KOPT-K1 (cell line): Measurements from ENCODE around the gene DSCAML1.

Experiments used
- H3K27ac ChIP-seq: fragments of 200-600 bp; sonication (generic); 2 replicates; pipeline ENCODE4 v1.5.1; 2016; ENCODE audit warnings: antibody characterized with exemption, mild to moderate bottlenecking, low read depth, low read length; ENCODE audit not compliant: poor library complexity, severe bottlenecking
- H3K36me3 ChIP-seq: fragments of 200-600 bp; sonication (generic); 2 replicates; pipeline ENCODE4 v1.5.1; 2017; ENCODE audit warnings: antibody characterized with exemption, mild to moderate bottlenecking, low read length, moderate library complexity; ENCODE audit not compliant: insufficient read depth
- H3K9me3 ChIP-seq: fragments of 200-600 bp; sonication (generic); 2 replicates; pipeline ENCODE4 v1.5.1; 2017; ENCODE audit warnings: antibody characterized with exemption, low read length, mild to moderate bottlenecking; ENCODE audit not compliant: insufficient read depth, poor library complexity, severe bottlenecking

Gene DSCAML1

DNA sequence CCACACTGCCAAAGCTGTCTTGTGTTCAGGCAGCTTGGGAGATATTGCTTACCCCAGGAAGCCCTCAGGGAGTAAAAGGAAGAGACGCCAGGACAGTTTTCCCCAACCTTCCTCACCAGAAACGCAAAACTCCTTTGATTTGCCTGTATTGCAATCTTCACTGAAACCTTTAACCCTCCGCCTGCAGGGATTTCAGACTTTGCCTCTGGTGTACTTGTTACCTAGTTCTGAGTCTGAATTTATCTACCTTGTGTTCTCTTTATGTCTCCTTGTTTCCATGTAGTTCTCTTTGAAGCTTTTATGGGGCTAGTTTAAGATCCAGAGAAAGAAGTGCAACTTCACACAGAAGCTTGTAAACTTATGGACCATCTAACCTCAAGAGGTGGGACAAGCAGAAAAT, 154.2 kb downstream of the DSCAML1 start:
- H3K9me3 ChIP-seq, result no peaks in the 10 kb centered on the region
- H3K36me3 ChIP-seq, result no peaks in the 10 kb centered on the region
- no peak overlapping the region for H3K27ac ChIP-seq

DNA sequence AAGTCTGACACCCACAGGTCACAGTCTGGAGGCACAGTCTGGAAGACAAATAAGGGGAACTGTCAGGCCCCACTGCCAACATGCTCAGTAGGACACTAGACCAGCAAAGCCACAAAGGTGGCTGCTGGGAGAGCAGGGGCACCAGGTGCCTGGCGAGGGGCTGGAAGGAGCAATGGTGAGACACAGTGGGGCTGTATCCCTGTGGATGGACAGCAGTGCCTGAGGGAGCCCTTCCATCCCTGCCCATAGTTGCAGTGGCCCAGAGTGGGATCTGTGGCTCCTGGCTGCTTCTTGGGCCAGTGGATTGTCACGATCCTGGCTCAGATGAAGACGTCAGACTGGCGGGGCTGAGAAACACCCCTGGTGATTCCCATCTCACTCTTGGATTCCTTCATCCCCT, 154.6 kb downstream of the DSCAML1 start:
- Histone ChIP-seq H3K9me3 (no peaks in the 10 kb centered on the region), H3K36me3 (no peaks in the 10 kb centered on the region), H3K27ac (no peak overlapping the region)

DNA sequence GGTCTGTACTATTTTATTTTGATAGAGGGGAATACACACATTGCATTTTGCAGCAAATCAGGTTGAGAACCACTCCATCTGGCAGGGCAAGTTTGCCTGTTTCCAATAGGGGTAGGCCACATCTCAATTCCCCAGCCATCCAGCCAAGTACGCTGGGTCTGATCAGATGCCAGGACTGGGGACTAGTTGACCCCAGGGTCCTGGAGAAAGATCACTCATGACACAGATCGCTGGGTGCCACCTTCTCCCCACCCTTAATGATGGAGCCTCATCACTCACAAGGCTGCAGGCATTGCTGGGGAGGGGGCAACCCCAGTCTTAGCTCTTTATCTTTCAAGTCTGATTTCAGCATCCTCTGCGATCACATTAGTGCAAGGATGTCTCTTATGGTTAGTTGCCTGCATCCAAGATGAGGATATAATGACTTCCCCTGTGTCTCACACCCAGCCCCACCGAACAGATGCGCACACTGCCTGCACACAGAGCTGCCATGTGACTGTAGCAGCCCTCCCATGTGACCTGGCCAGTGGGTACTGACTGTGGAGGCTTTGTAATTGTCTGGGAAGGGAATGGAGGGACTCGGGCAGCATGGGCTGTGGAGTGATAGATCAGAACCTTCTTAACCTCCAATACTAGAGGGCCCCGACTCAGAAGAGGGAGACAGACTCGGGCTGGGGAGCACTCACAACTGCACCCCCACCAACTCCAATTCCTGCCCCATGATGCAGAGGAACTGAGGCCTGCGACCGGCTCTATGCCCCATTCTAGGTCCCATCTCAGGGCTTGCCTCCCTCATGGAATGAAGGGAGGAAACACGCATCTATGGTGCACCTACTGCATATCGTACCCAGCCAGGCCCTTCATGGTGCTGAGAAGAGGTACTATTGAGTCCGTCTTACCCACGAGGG, 155.8 kb downstream of the DSCAML1 start:
- H3K36me3 ChIP-seq, result no peaks in the 10 kb centered on the region
- H3K27ac ChIP-seq, result no peak overlapping the region
- no peaks in the 10 kb centered on the region for H3K9me3 ChIP-seq

DNA sequence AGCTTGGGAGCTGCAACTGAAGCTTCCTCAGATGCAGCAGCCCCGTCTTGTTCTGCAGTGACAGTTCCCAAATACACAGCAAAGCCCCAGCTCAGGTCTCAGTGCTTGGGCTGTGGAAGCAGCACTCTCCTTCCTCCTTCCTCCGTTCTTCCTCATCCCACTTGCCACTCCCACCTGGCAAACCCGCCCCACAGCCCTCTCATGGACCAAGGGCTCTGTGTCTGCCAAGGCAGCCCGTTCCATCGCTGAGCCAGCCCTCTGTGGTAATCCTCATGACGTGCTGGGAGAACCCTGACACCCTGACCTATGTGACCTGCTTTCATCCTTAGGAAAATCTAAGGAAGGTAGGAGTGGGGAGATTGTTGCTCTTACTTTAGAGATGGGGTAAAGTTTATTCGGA, 157.0 kb downstream of the DSCAML1 start:
- H3K27ac ChIP-seq, result no peak overlapping the region
- H3K36me3 ChIP-seq, result no peaks in the 10 kb centered on the region
- no peaks in the 10 kb centered on the region for H3K9me3 ChIP-seq

DNA sequence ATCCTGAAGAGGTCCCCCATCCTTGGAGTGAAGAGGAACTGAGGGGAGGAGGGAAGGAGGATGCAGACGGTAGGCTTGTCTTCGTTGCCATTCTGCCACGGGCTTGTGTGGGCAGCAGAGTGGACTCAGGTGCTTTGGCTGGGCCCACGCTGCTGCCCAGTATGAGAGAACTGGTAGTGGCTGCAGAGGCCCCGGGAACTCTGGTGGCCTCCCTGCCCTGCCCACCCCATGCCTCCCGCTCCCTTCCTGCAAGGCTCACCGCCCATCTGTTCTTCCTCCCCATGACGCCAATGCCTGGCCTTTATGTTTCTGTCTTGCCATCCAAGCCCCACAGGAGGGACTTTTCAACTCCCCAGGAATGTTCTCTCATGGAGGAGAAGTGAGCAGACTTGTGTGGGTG, 157.4 kb downstream of the DSCAML1 start:
- Histone ChIP-seq H3K9me3 (no peaks in the 10 kb centered on the region), H3K36me3 (no peaks in the 10 kb centered on the region), H3K27ac (no peak overlapping the region)

DNA sequence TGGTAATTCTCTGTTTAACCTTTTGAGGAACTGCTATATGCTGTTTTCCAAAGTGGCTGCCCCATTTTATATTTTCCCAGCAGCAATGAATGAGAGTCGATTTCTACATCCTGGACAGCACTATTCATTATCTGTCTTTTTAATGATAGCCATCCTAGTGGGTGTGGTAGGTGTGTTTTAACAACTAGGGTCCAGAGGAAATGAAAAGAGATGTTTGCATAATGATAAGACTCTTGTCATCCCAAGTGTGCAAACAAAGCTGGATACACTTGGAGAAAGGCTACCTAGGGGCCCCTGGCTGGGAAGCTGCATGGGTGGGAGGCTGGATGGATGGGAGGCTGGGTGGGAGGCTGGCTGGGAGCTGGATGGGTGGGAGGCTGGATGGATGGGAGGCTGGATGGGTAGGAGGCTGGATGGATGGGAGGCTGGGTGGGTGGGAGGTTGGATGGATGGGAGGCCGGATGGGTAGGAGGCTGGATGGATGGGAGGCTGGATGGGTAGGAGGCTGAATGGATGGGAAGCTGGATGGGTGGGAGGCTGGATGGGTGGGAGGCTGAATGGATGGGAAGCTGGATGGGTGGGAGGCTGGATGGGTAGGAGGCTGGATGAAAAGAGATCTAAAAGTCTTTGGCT, 158.0 kb downstream of the DSCAML1 start:
- H3K36me3 ChIP-seq, result no peaks in the 10 kb centered on the region
- H3K9me3 ChIP-seq, result no peaks in the 10 kb centered on the region
- H3K27ac ChIP-seq, result no peak overlapping the region

DNA sequence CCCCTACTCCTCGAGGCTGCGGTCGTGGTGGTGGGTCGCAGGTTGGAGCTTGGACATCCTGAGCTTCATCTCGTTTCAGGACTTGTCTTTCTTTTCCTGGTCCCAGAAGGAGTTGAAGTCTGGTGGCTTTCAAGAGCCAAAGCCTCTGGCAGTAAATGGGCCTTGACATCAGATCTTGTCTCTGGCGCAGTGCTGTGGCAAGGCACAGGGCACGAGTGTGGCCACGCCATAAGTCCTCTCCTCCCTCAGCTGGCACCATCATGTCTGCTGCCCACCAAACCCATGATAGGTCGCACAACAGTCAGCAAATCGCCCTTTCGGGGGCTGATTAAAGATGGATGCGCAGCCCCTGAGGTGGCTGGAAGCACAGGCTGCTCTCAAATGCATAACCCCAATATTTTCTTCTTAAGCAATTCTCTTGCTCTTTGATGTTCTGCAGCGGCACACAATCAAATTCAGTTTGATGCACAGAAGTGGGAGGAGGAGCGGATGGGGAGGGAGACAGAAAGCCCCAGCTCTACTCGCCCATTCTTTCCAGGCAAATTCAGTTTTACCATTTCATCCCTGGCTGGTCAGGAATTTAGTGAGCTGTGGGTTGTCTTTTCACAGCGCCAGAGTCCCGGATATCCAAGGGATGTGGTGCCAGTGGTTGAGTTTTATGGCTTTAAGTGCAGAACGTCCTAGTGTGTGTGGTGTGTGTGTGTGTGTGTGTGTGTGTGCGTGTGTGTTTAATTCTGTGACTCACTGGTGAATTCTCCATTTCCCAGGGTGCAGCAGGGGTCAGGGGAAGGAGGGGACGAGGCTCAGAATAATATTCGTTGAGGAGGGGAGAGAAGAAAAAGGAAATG, 162.0 kb downstream of the DSCAML1 start:
- Histone ChIP-seq H3K27ac (no peak overlapping the region), H3K36me3 (no peaks in the 10 kb centered on the region), H3K9me3 (no peaks in the 10 kb centered on the region)

DNA sequence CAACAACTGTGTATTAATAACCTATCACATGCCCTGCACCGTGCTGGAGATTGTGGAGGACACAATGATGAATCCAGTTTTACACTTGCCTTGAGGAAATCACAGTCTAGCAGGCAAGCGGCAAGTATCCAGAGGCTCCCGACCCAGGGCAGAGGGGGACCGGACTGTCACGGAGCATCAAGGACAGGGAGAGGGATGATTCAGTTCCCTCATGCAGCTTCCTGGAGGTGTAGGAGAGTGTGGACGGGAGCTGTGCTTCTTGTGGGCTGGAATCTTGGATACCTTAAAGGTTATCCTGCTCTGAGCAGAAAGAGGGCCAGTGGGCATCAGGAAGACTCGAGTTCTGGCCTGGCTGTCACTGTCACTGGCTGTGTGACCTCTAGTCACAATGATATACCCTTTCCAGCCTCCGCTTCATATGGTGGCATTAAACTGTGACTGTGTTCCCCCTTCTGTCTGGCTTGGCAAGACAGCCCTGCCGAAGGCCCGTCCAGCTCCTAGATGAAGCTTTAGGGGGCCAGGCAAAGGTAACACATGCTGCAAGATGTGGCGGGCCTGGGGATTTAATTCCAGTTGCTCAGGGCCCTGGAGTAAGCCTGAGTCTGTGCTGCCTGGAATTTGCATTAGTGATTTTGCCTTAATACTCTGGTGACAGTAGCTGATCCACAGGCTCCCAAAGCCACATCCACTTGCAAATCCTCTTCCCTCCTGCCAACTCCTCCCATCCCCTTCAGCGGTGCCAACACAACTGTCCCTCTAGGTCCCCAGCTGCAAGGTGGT, 162.8 kb downstream of the DSCAML1 start:
- Histone ChIP-seq H3K9me3 (no peaks in the 10 kb centered on the region), H3K27ac (no peak overlapping the region)

DNA sequence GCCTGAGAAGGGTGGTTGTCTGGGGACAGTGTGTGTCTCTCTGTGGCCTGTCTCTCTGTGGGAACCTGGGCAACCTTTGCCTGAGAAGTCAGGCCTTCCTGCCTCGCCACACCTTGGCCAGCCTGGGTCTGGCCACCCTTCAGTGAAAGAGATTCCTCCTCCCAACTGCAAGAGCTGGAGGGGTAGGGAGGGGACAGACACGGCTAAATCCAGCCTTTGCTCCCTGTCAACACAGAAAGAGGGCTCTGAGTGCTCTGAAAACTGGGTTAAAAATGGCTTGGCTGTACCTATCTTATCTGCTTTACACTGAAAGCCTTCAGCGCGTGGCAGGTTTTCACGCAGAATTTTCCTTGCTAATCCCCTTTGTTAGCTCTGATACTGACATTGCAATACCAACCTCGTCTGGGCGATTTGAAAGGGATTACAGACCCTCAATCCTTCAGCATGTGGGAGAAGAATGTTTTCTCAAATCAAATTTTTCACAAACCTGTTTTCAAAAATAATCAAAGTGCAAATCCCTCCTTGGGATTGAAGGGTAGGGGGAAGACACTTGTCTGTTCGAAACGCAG, 163.7 kb downstream of the DSCAML1 start:
- no peaks in the 10 kb centered on the region for H3K36me3 ChIP-seq
- no peak overlapping the region for H3K27ac ChIP-seq
- H3K9me3 ChIP-seq, result no peaks in the 10 kb centered on the region

More for the DNA sequence above, 162.8 kb downstream of the DSCAML1 start:
- no peaks in the 10 kb centered on the region for H3K36me3 ChIP-seq

DNA sequence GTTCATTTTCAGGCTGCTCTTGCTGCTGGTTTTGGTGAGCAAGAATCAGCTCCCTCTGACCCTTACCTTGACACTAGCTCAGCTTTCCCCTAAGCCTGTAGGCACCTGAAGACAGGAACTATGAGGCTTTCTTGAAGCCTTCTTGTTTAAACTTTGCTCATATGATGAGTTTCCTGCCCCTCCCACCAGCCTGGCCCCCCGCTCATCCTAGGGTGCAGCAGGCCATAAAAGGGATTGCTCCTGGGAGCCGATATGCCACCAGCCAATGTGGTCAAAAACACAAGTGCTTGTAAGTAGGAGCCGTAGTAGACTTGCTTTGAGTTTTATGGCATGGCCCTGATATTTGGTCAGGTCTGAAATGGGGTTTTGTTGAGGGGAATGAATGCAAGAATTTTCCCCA, 164.7 kb downstream of the DSCAML1 start:
- Histone ChIP-seq H3K36me3 (no peaks in the 10 kb centered on the region), H3K9me3 (no peaks in the 10 kb centered on the region), H3K27ac (no peak overlapping the region)

DNA sequence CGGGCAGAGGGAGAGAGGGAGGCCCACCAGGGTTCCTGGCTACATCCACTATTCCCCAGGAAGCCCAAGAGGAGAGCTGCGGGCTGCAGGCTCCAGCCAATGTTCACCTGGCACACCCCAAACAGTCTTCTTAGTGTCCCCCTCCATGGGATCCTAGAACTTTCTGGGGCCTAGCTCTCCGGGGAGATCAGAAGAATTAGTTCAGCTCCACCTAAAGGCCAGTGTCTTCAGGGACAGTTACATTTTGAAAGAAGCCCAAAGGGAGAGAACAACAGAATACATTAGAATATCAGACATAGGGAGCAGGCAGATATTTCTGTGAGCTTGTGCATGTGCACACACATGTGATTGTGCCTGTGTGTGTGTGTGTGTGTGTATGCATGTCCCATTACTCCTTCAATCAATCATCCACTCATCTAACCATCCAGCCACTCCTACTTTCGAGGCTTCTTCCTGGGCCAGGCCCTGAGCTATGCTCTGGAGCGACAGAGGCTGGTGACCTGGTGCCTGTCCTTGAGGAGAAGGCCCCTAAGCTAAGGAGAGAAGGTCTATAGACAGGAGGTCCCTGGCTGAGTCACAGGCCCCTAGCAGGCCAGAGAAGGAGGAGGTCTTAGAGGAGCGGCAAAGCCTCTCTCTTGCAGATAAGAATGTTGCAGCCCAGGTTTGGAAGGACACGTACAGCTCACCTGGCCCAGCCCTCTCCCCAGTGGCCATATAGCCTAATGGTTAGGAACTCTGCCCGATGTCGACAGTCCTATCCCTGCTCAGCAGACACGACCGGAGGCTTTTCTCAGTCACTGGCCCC, 165.5 kb downstream of the DSCAML1 start:
- Histone ChIP-seq H3K36me3 (no peaks in the 10 kb centered on the region), H3K27ac (no peak overlapping the region), H3K9me3 (no peaks in the 10 kb centered on the region)

DNA sequence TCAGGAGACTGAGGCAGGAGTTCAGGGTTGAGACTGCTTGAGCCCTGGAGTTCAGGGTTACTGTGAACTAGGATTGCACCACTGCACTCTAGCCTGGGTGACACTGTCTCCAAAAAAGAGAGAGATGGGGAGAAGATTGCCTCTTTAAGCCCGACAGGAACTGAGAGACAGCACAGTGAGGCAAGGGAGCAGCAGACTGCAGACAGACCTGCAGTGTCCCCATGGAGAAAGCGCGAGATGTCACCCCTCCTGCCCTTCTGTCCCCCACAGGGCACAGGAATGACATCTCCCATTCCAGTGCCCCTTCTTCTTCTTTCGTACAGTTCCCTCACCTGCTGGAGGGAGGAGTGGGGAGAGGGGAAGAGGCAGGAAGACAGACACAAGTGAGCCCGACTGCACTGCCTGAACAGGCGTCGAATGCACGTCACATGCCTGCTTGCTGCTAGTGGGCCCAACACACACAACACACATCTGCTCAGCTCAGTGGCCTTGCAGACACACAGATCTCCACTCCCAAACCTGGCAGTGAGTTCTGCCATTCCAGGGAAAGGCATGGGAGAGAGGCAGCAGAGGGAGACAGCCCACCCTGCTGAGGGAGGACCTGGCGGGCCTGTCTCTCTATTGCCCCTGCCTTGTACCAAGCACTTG, 167.0 kb downstream of the DSCAML1 start:
- no peaks in the 10 kb centered on the region for H3K9me3 ChIP-seq
- H3K27ac ChIP-seq, result no peak overlapping the region

DNA sequence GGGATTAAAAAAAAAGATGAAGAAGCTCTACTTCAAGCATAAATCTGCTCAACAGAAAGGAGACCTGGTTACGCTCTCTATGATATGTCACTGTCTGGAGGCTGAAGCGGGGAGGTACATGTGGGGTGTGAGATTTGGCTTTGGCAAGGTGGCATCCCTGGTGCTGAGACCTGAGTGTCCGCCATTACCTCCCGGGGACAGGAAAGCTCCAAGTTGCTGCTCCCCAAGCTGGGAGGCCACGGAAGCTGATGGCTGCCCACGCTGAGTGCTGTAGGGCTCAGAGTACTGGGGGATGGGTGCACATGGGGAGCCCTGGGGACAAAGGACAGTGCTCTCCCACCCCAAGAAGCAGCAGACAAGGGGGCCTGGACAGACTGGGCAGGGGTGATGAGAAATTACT, 167.9 kb downstream of the DSCAML1 start:
- H3K27ac ChIP-seq, result no peak overlapping the region
- H3K9me3 ChIP-seq, result no peaks in the 10 kb centered on the region
- no peaks in the 10 kb centered on the region for H3K36me3 ChIP-seq

More for the DNA sequence above, 167.0 kb downstream of the DSCAML1 start:
- no peaks in the 10 kb centered on the region for H3K36me3 ChIP-seq
